Measurements from ENCODE around the gene MGLL.

Gene MGLL

DNA sequence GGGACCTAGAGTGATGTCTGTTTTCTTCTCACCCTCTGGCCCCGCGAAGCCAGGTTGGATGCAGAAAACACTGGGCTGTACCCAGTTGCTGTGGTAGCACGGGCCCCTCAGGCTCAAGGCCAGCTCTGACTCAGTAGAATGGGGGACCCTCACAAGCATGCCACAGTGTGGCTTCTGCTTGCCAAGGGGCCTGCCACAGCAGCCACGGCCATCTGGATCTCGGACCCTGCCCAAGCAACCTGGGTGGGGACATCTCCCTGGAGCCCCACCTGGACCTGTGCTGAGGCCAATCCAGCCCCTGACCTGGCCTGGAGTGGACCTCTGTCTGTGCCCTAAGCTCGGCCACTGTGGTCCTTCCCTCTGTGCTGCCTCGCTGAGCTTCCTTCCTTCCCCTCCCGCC is 59.0 kb downstream of the MGLL start:
- no peak for DNase-seq (ENCODE audit: extremely low read depth, low read depth)
- TF ChIP-seq, protein P1, sequence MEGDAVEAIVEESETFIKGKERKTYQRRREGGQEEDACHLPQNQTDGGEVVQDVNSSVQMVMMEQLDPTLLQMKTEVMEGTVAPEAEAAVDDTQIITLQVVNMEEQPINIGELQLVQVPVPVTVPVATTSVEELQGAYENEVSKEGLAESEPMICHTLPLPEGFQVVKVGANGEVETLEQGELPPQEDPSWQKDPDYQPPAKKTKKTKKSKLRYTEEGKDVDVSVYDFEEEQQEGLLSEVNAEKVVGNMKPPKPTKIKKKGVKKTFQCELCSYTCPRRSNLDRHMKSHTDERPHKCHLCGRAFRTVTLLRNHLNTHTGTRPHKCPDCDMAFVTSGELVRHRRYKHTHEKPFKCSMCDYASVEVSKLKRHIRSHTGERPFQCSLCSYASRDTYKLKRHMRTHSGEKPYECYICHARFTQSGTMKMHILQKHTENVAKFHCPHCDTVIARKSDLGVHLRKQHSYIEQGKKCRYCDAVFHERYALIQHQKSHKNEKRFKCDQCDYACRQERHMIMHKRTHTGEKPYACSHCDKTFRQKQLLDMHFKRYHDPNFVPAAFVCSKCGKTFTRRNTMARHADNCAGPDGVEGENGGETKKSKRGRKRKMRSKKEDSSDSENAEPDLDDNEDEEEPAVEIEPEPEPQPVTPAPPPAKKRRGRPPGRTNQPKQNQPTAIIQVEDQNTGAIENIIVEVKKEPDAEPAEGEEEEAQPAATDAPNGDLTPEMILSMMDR (IDR thresholded peaks at IDR 0.05; ENCODE audit: low read depth, low read length, missing control alignments): no peak
- no peak overlapping the region for H3K4me3 ChIP-seq (replicated peaks; ENCODE audit: low read depth, low read length)

DNA sequence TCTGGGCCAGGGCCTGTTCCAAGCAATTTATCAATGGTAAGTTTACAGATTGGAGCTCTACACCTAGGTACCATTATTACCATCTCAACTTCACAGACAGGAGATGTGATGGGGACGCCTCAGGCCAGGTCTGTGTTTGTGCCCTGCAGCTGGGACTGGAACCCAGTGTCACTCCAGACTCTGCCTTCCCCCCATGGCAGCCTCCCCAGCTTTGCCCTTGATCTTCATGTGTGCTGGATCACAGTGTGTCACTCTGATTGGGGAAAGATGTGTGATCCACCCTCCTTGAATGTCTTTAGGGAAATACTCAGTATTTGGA is 59.6 kb downstream of the MGLL start:
- DNase-seq (ENCODE audit: extremely low read depth, low read depth): no peak
- no peak overlapping the region for H3K4me3 ChIP-seq (replicated peaks; ENCODE audit: low read depth, low read length)
- TF ChIP-seq, protein P1 (IDR thresholded peaks at IDR 0.05; ENCODE audit: low read depth, low read length, missing control alignments): no peak

DNA sequence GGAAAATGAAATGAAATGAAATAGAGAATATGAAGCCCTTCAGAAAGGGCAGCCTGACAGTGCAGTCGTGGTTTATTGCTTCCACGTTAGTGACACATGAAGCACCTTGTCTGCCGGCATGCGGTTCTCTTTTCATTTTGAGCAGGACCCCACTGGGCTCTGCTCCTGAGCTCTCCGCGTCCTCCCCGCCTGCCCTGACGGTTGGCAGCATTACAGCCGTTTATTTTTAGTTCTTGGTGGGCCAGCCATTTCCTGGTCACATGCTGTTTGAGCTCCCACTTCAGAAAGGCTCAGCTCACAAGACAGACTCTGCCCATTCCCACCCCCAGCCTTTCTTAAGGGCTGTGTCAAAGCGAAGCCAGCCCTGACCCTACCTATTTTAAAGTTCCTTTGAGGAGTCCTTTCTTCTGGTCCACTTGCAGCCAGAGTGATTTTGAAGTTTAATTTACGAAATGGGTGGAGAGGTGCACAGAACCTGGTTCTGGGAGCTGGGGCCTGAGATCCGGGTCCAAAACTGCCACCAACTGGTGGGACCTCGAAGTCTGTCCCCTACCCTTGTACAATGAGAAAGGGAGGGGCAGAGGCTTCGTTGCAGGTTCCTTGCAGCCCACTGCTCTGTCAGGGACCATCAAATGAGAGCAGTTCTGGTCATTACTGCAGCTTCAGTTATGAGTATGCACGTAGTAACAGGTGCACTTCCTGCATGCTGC is 60.1 kb downstream of the MGLL start:
- no peak for DNase-seq (ENCODE audit: extremely low read depth, low read depth)
- TF ChIP-seq, protein P1 (IDR thresholded peaks at IDR 0.05; ENCODE audit: low read depth, low read length, missing control alignments): no peak
- H3K4me3 ChIP-seq (replicated peaks; ENCODE audit: low read depth, low read length): no peak overlapping the region

DNA sequence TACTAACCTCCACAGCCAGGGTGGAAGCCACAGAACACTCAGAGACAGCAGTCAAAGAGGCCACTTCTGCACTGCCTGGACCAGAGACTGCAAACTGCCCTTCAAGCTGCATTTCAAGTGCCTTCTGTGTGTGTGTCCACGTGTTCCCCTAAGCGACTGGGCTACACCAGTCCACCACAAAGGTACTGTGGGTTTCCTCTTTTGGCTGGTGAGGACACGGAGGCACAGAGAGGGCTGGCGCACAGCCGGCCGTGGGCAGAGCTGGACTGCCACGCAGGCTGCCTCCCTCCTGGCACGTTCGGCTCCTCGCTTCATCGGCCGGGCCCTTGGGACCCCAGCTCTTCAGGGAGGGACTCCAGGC is 60.9 kb downstream of the MGLL start:
- TF ChIP-seq, protein P1 (IDR thresholded peaks at IDR 0.05; ENCODE audit: low read depth, low read length, missing control alignments): no peak
- DNase-seq (ENCODE audit: extremely low read depth, low read depth): no peak
- H3K4me3 ChIP-seq (replicated peaks; ENCODE audit: low read depth, low read length): no peak overlapping the region

DNA sequence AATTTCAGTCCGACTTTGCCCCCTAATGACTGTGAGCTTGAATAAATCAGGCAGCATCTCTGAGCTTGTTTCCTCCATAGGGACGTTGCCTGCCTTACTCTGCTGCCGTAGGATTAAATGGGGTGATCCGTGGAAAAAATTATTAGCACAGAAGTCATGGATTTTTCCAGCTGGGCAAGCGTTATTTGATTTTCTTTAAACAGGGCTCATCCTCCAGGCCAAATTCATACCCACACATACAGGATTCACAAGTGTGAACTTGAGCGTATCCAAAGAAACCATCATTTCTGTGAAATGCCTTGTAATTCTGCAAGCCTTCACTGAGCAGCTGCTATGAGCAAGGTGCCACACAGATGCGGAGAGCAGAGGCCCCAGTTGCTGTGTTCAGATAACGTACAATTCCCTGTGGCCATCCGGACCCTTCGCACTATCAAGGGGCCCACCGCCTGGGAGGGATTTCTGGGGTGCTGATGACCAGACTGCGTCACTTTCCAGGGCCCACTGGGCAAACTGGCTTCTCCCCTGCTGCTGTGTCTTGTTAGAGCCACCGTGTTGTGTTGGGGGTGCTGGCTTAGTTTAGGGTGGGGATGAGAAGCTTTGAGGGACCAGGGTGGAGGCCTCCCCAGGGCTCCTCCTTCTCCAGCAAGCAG is 61.4 kb downstream of the MGLL start:
- no peak overlapping the region for H3K4me3 ChIP-seq (replicated peaks; ENCODE audit: low read depth, low read length)
- no peak for DNase-seq (ENCODE audit: extremely low read depth, low read depth)
- TF ChIP-seq, protein P1 (IDR thresholded peaks at IDR 0.05; ENCODE audit: low read depth, low read length, missing control alignments): no peak

DNA sequence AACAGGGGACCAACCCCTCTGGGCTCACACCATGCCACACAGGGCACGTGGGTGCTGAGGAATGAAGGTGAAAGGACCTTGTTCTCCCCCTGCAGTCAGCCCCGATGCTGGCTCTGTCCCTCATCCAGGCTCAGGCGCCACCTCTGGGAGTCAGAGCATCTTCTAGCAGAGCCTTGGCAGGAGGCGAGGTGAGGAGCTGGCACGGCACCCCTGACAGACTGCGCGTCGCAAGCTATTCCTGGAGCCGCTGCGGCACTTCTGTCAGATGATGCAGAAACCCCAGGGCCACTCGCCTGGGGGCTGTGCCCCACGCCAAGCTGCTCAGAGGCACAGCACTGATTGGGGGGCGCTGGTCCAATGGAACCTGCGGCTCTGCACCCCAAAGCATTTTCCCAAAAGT is 62.0 kb downstream of the MGLL start:
- H3K4me3 ChIP-seq (replicated peaks; ENCODE audit: low read depth, low read length): no peak overlapping the region
- TF ChIP-seq, protein P1 (IDR thresholded peaks at IDR 0.05; ENCODE audit: low read depth, low read length, missing control alignments): no peak

More for the DNA sequence above, 62.0 kb downstream of the MGLL start:
- DNase-seq (ENCODE audit: extremely low read depth, low read depth): no peak
